Breast epithelium (tissue), 4 donors: ENCODE data around the gene SLC5A12. TPM values are rescaled to one million over a fixed set of nuclear protein-coding genes. Genes with fewer than 3 reads are reported as not detected.
A peak's percentile ranks its signal among the peaks of the same experiment; 100 is the strongest.

Experiments
- DNase-seq, 2 donors: peaks; one replicate each; pipeline ENCODE4 v3.0.0-alpha.2; 2019; ENCODE audit warnings: low spot score in 2 of 2
- H3K27ac ChIP-seq, 2 donors: fragments of 200-600 bp; sonication (generic) in 1 of 2; one replicate each; pipeline ENCODE4 v1.5.1; 2016 to 2019; ENCODE audit warnings: mild to moderate bottlenecking in 1 of 2
- H3K27me3 ChIP-seq, 2 donors: fragments of 200-600 bp; sonication (generic) in 1 of 2; one replicate each; pipeline versions ENCODE4 v1.5.1 to v1.6.0; 2017 to 2019; ENCODE audit warnings: control low read depth in 1 of 2, mild to moderate bottlenecking in 1 of 2
- H3K36me3 ChIP-seq: fragments of 200-600 bp; one replicate; pipeline ENCODE4 v1.5.1; 2019
- H3K4me1 ChIP-seq, 2 donors: fragments of 200-600 bp; sonication (generic); one replicate each; pipeline ENCODE4 v1.5.1; 2016 to 2019; ENCODE audit warnings: control low read depth in 1 of 2
- H3K4me3 ChIP-seq, 3 donors: fragments of 200-600 bp; sonication (generic); 1 replicate in 2 of 3; 2 replicates in 1 of 3; pipeline ENCODE4 v1.5.1; 2016 to 2019; ENCODE audit warnings: mild to moderate bottlenecking in 3 of 3, moderate library complexity in 2 of 3
- H3K9me3 ChIP-seq, 2 donors: fragments of 200-600 bp; sonication (generic) in 1 of 2; one replicate each; pipeline ENCODE4 v1.5.1; 2016 to 2019; ENCODE audit warnings: control low read depth in 1 of 2
- POLR2A ChIP-seq: fragments of 450-650 bp; IDR thresholded peaks from one replicate; pipeline ENCODE4 v1.6.1; 2016; ENCODE audit warnings: antibody characterized with exemption, mild to moderate bottlenecking, moderate library complexity
- POLR2AphosphoS5 ChIP-seq, 3 donors: sonication (generic); formaldehyde crosslinking; IDR thresholded peaks; one replicate each; pipeline ENCODE4 v1.6.1; 2017; ENCODE audit warnings: antibody characterized with exemption in 3 of 3
- intact Hi-C: fragments of 100-400 bp; cut with DNase I; formaldehyde crosslinking; loops from one replicate; pipeline ENCODE4 v1.15.1; 2023; ENCODE audit warnings: low total_unique reads
- total RNA-seq, 3 donors: library from RNA; depleted of rRNA; stranded (reverse); fragments of >200 nt; gene quantifications; one replicate each; pipeline ENCODE4 v1.1.0, GENCODE V29; 2016
- TF ChIP-seq, protein P1 (sequence below), 3 donors: fragments of 450-650 bp; IDR thresholded peaks; one replicate each; pipeline ENCODE4 v1.5.1; 2016 to 2017; ENCODE audit warnings: antibody characterized with exemption in 3 of 3, mild to moderate bottlenecking in 3 of 3, moderate library complexity in 3 of 3

SLC5A12 gene
- total RNA-seq, 3 donors from 2014 or later, result not detected

DNA sequence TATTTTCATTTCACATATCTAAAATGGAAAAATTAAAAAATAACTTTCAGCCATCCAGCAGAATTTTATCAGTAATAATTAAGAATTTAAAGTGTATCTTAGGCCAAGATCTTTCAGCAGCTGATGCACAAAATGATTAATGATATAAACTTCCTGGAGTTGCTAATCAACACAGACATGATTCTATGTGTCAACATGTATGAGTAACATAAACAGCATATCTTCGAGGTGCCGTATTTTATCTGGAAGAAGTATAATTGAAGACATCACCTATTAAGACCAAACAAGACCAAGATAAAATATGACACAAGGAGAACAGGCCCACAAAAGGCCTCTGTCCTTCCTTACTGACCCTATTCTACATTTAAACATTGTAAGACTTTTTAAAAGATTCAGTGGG is 45.2 kb downstream of the SLC5A12 start:
- no peaks in the 10 kb centered on the region for H3K9me3 ChIP-seq
- peak overlapping the region in 1 of 2 donors; percentile 11 for H3K27ac ChIP-seq
- no peak for DNase-seq
- no peaks in the 10 kb centered on the region for H3K4me1 ChIP-seq
- H3K36me3 ChIP-seq, result no peaks in the 10 kb centered on the region
- no peaks in the 10 kb centered on the region for H3K27me3 ChIP-seq
- TF ChIP-seq POLR2AphosphoS5 (IDR thresholded peaks at IDR 0.05) (no peak), POLR2A (no peak)
- TF ChIP-seq, protein P1, sequence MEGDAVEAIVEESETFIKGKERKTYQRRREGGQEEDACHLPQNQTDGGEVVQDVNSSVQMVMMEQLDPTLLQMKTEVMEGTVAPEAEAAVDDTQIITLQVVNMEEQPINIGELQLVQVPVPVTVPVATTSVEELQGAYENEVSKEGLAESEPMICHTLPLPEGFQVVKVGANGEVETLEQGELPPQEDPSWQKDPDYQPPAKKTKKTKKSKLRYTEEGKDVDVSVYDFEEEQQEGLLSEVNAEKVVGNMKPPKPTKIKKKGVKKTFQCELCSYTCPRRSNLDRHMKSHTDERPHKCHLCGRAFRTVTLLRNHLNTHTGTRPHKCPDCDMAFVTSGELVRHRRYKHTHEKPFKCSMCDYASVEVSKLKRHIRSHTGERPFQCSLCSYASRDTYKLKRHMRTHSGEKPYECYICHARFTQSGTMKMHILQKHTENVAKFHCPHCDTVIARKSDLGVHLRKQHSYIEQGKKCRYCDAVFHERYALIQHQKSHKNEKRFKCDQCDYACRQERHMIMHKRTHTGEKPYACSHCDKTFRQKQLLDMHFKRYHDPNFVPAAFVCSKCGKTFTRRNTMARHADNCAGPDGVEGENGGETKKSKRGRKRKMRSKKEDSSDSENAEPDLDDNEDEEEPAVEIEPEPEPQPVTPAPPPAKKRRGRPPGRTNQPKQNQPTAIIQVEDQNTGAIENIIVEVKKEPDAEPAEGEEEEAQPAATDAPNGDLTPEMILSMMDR (IDR thresholded peaks at IDR 0.05), result no peak
- no peak overlapping the region for H3K4me3 ChIP-seq
- intact Hi-C loops, result loop anchor here (5.0 kb wide), 1 partner anchor 586 kb away; no protein-coding TSS in a partner anchor

DNA sequence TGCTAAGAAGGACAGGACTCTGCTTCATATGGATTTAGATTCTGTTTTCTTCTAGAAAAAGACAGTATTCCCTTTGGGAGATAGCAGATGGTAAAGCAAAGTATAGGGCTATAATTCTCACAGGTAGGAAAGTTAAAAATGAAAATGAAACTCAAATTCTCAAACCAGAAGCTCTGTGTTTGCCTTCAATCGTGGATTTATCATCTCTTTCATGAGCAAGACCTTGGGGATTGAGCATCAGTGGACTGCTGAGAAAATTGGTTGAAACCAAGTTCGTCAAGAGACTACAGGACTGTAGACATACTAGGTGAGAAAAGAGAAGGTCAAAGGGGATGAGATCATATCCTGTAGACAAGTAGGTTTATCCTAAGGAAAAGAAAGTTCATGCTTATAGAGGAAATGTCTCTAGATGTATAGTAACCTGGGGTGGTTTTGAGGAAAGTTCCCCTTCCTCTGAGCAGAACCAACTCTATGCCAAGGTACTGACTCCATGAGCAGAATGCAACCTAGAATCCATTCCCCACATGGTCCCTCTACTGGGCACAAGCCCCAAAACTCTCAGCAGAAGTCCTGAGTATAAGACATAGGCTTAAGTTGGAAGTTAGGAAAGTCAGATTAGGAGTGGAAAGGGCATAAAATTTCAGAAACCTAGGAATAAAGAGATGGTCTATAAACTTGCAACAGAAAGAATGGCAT is 46.5 kb downstream of the SLC5A12 start:
- intact Hi-C loops, result loop anchor here (5.0 kb wide), 1 partner anchor 587 kb away; no protein-coding TSS in a partner anchor
- no peak overlapping the region for H3K27ac ChIP-seq
- no peaks in the 10 kb centered on the region for H3K4me1 ChIP-seq
- H3K9me3 ChIP-seq, result no peaks in the 10 kb centered on the region
- no peak for TF ChIP-seq POLR2AphosphoS5 (IDR thresholded peaks at IDR 0.05)
- no peak for TF ChIP-seq POLR2A
- H3K27me3 ChIP-seq, result no peaks in the 10 kb centered on the region
- DNase-seq, result no peak
- no peak overlapping the region for H3K4me3 ChIP-seq
- H3K36me3 ChIP-seq, result no peaks in the 10 kb centered on the region

DNA sequence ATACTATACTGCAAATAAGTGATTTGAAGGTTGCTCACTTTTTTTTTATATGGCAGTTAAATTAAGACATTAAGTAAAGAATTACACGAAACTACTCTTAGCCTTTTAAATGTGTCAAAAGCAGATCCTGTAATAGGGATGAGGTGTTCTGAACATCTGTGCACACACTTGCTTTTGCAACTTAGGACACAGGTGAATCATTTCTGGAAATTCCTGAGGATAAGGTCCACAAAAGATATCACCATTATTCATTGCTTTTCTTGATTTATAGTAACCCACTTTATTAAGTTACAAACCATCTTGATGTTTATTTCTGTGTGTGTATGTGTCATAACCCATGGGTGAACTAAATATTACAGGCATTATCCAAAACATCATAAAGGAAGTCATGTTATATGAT is 55.9 kb downstream of the SLC5A12 start:
- H3K4me3 ChIP-seq, result no peak overlapping the region
- H3K9me3 ChIP-seq, result no peaks in the 10 kb centered on the region
- H3K27ac ChIP-seq, result no peak overlapping the region
- no peaks in the 10 kb centered on the region for H3K36me3 ChIP-seq
- no peaks in the 10 kb centered on the region for H3K27me3 ChIP-seq
- intact Hi-C loops, result no loop called here
- DNase-seq, result no peak
- no peaks in the 10 kb centered on the region for H3K4me1 ChIP-seq
- TF ChIP-seq, protein P1 (IDR thresholded peaks at IDR 0.05), result no peak
- TF ChIP-seq POLR2A, result no peak
- no peak for TF ChIP-seq POLR2AphosphoS5 (IDR thresholded peaks at IDR 0.05)

DNA sequence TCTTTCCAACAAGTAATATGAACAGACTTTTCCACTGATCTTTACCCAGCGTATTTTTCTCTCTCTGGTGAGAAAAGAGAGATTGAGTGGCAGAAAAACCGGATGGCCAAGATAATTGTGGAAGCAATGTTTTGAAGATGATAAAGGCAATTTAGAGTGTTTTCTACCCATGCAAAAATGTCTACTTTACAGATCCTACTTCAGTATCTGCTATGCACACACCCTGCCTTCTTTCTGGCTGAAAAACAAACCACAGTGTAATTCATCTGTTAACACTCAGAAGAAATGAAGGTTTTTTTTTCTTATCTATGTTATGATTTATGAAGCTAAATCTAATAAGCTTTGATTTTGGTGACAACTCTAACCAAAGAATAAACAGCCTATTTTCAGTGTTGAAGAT is 56.8 kb downstream of the SLC5A12 start:
- H3K4me1 ChIP-seq, result no peaks in the 10 kb centered on the region
- intact Hi-C loops, result no loop called here
- no peak for DNase-seq
- H3K4me3 ChIP-seq, result no peak overlapping the region
- TF ChIP-seq, protein P1 (IDR thresholded peaks at IDR 0.05), result no peak
- no peaks in the 10 kb centered on the region for H3K9me3 ChIP-seq
- no peaks in the 10 kb centered on the region for H3K27me3 ChIP-seq
- H3K36me3 ChIP-seq, result no peaks in the 10 kb centered on the region
- H3K27ac ChIP-seq, result no peak overlapping the region

DNA sequence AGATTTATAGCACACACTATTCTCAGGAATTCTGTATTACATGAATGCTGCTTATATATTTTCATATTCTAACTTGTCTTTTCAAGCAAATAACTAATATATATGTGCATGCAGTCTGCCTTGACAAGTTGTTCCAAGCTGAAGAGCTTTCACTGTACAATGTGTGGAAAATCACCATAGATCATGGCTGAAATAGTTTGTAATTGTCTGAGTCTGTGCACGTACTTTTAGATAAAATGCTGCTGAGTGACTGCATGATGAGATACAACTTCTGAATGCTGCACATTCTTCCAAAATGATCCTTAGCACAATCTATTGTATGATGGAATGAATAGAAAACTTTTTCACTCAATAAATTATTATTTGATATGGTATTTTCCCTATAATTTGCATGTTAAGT is 58.9 kb downstream of the SLC5A12 start:
- no peak overlapping the region for H3K4me3 ChIP-seq
- no peak overlapping the region for H3K27ac ChIP-seq
- H3K36me3 ChIP-seq, result no peaks in the 10 kb centered on the region
- DNase-seq, result no peak
- no peaks in the 10 kb centered on the region for H3K27me3 ChIP-seq
- no peak for TF ChIP-seq POLR2AphosphoS5 (IDR thresholded peaks at IDR 0.05)
- TF ChIP-seq POLR2A, result no peak
- TF ChIP-seq, protein P1 (IDR thresholded peaks at IDR 0.05), result no peak
- no peaks in the 10 kb centered on the region for H3K4me1 ChIP-seq
- H3K9me3 ChIP-seq, result no peaks in the 10 kb centered on the region
- intact Hi-C loops, result loop anchor here (2.0 kb wide), 1 partner anchor 16 kb away; no protein-coding TSS in a partner anchor
